HG03064 (cell line): ENCODE measurements around the gene B4GALT4.
"Not testable (repeated sequence)": the region's sequence is repeated elsewhere in the genome, so short reads cannot be mapped to it uniquely, and the experiment has no call there.

Source experiments
- ATAC-seq: cut with Tn5 transposase; IDR thresholded peaks from one replicate; pipeline ENCODE4 v1.9.1; 2021; ENCODE audit warnings: low read depth; ENCODE audit not compliant: unreplicated experiment

B4GALT4 gene

GRCh38 chr3:119206611-119207511 is 33.8 kb downstream of the B4GALT4 start:
- ATAC-seq, result no peak

GRCh38 chr3:119205685-119206084 is 35.0 kb downstream of the B4GALT4 start:
- no peak for ATAC-seq

- ATAC-seq, result no peak
Measured at GRCh38 chr3:119205209-119205608, 35.5 kb downstream of the B4GALT4 start.

- no peak for ATAC-seq
Measured at GRCh38 chr3:119195911-119196310, 44.8 kb downstream of the B4GALT4 start.

GRCh38 chr3:119195151-119195476 is 45.6 kb downstream of the B4GALT4 start:
- ATAC-seq, result no peak

GRCh38 chr3:119194237-119195150 is 46.2 kb downstream of the B4GALT4 start:
- no peak for ATAC-seq

- no peak for ATAC-seq
Measured at GRCh38 chr3:119191800-119192199, 48.9 kb downstream of the B4GALT4 start.

- no peak for ATAC-seq
Measured at GRCh38 chr3:119187266-119187665, 53.4 kb downstream of the B4GALT4 start.

- ATAC-seq, result no peak
Measured at GRCh38 chr3:119184796-119185570, 55.7 kb downstream of the B4GALT4 start.

- no peak for ATAC-seq
Measured at GRCh38 chr3:119184111-119184510, 56.6 kb downstream of the B4GALT4 start.

- ATAC-seq, result no peak
Measured at GRCh38 chr3:119181765-119182164, 58.9 kb downstream of the B4GALT4 start.

- no peak for ATAC-seq
Measured at GRCh38 chr3:119177321-119177720, 63.4 kb downstream of the B4GALT4 start.

- ATAC-seq, result no peak
Measured at GRCh38 chr3:119176778-119177177, 63.9 kb downstream of the B4GALT4 start.

- ATAC-seq, result no peak
Measured at GRCh38 chr3:119175872-119176756, 64.6 kb downstream of the B4GALT4 start.

GRCh38 chr3:119173325-119173724 is 67.4 kb downstream of the B4GALT4 start, which contains the start of gene UPK1B:
Gene UPK1B (plus strand): TSS chr3:119173598. CDS start chr3:119186742, 13,144 bp downstream.
- ATAC-seq, result no peak

- ATAC-seq, result no peak
Measured at GRCh38 chr3:119170821-119171220, 69.9 kb downstream of the B4GALT4 start.

- ATAC-seq, result not testable (repeated sequence)
Measured at GRCh38 chr3:119164745-119165144, 75.9 kb downstream of the B4GALT4 start.
